NCI-H524 (cell line): ENCODE measurements around the gene EEF1AKMT3.
"Not testable (repeated sequence)": the region's sequence is repeated elsewhere in the genome, so short reads cannot be mapped to it uniquely, and the experiment has no call there.

ENCODE experiments used
- DNase-seq, 2 experiments: peaks; one replicate each; lab custom pipeline; 2025; lab: John Stamatoyannopoulos, UW

EEF1AKMT3 gene

GRCh38 chr12:57816001-57816854 is 43.8 kb downstream of the EEF1AKMT3 start:
- DNase-seq, result no peak

GRCh38 chr12:57816855-57817151 is 44.4 kb downstream of the EEF1AKMT3 start:
- peak; percentile 79 to 90 for DNase-seq

- DNase-seq, result no peak
These were observed 45.0 kb downstream of the EEF1AKMT3 start for GRCh38 chr12:57817261-57817989.

GRCh38 chr12:57817990-57818331 is 45.5 kb downstream of the EEF1AKMT3 start:
- DNase-seq, result not testable (repeated sequence)

GRCh38 chr12:57820119-57820518 is 47.7 kb downstream of the EEF1AKMT3 start:
- DNase-seq, result not testable (repeated sequence)

GRCh38 chr12:57821015-57821414 is 48.6 kb downstream of the EEF1AKMT3 start:
- not testable (repeated sequence) for DNase-seq

- no peak for DNase-seq
These were observed 49.2 kb downstream of the EEF1AKMT3 start for GRCh38 chr12:57821474-57822214.

GRCh38 chr12:57822392-57823130 is 50.1 kb downstream of the EEF1AKMT3 start:
- DNase-seq, result no peak

GRCh38 chr12:57823131-57823907 is 50.9 kb downstream of the EEF1AKMT3 start:
- DNase-seq, result no peak

GRCh38 chr12:57823908-57824640 is 51.7 kb downstream of the EEF1AKMT3 start:
- no peak for DNase-seq

GRCh38 chr12:57825451-57825850 is 53.0 kb downstream of the EEF1AKMT3 start:
- no peak for DNase-seq

GRCh38 chr12:57826400-57826799 is 54.0 kb downstream of the EEF1AKMT3 start:
- no peak for DNase-seq

- DNase-seq, result no peak
These were observed 54.6 kb downstream of the EEF1AKMT3 start for GRCh38 chr12:57826966-57827365.

- no peak for DNase-seq
These were observed 56.8 kb downstream of the EEF1AKMT3 start for GRCh38 chr12:57829025-57829777.

- no peak for DNase-seq
These were observed 58.0 kb downstream of the EEF1AKMT3 start for GRCh38 chr12:57830393-57830792.
